Epithelial cell of proximal tubule (primary cell): ENCODE measurements around the gene NBPF8. TPM values are rescaled to one million over a fixed set of nuclear protein-coding genes. Genes with fewer than 3 reads are reported as not detected.
"Not testable (repeated sequence)": the region's sequence is repeated elsewhere in the genome, so short reads cannot be mapped to it uniquely, and the experiment has no call there.

Source experiments
- DNase-seq: peaks from one replicate; pipeline ENCODE4 v3.0.0-alpha.2; 2011; ENCODE audit warnings: low read depth
- H3K4me3 ChIP-seq: 2 replicates; pipeline ENCODE4 v1.5.1; 2011; ENCODE audit warnings: low read depth, mild to moderate bottlenecking, low read length
- total RNA-seq: library from RNA; depleted of rRNA; stranded (reverse); fragments of >200 nt; gene quantifications from 2 replicates; pipeline ENCODE4 v1.2.3, GENCODE V29; 2015

The NBPF8 gene
- 10.8 and 13.7 TPM in 2 replicates for total RNA-seq

GRCh38 chr1:120414911-120415480 is at the start of gene NBPF8:
TSS of gene NBPF8 (plus strand) at chr1:120415035. CDS start at chr1:120436523, 21,488 bp downstream.
- peak within 1 kb of the TSS; percentile 60 for H3K4me3 ChIP-seq
- DNase-seq: not testable (repeated sequence)

GRCh38 chr1:120367709-120368108 is 47.1 kb upstream of the NBPF8 start:
- not testable (repeated sequence) for DNase-seq, H3K4me3 ChIP-seq

- not testable (repeated sequence) for DNase-seq, H3K4me3 ChIP-seq
Measured at GRCh38 chr1:120386651-120387050, 28.2 kb upstream of the NBPF8 start.

GRCh38 chr1:120388597-120389126 is 26.2 kb upstream of the NBPF8 start:
- DNase-seq: not testable (repeated sequence)

GRCh38 chr1:120391365-120391764 is 23.5 kb upstream of the NBPF8 start:
- DNase-seq, H3K4me3 ChIP-seq: not testable (repeated sequence)

More at GRCh38 chr1:120388597-120389126, 26.2 kb upstream of the NBPF8 start:
- H3K4me3 ChIP-seq: not testable (repeated sequence)

- DNase-seq: not testable (repeated sequence)
Measured at GRCh38 chr1:120393316-120394232, 21.3 kb upstream of the NBPF8 start.

GRCh38 chr1:120405348-120405747 is 9.5 kb upstream of the NBPF8 start:
- H3K4me3 ChIP-seq, DNase-seq: not testable (repeated sequence)

More at GRCh38 chr1:120393316-120394232, 21.3 kb upstream of the NBPF8 start:
- H3K4me3 ChIP-seq: peak overlapping the region; percentile 11

GRCh38 chr1:120414451-120414850 is 384 bp upstream of the NBPF8 start:
- not testable (repeated sequence) for DNase-seq
- peak overlapping the region; percentile 60 for H3K4me3 ChIP-seq

GRCh38 chr1:120415492-120415961 is 692 bp downstream of the NBPF8 start:
- peak overlapping the region; percentile 60 for H3K4me3 ChIP-seq
- not testable (repeated sequence) for DNase-seq

GRCh38 chr1:120425063-120425462 is 10.2 kb downstream of the NBPF8 start:
- not testable (repeated sequence) for DNase-seq, H3K4me3 ChIP-seq

- H3K4me3 ChIP-seq, DNase-seq: not testable (repeated sequence)
Measured at GRCh38 chr1:120431626-120432025, 16.8 kb downstream of the NBPF8 start.

GRCh38 chr1:120433831-120434230 is 19.0 kb downstream of the NBPF8 start:
- not testable (repeated sequence) for DNase-seq, H3K4me3 ChIP-seq

- DNase-seq, H3K4me3 ChIP-seq: not testable (repeated sequence)
Measured at GRCh38 chr1:120449124-120449523, 34.3 kb downstream of the NBPF8 start.

Other genes starting within 250 kb of the NBPF8 start
- gene SEC22B, start 238.5 kb upstream of the NBPF8 start, total RNA-seq: 17.7 and 19.8 TPM in 2 replicates